DOHH2 (cell line): ENCODE results near the gene PES1.

Experiments used
- H3F3A ChIP-seq: fragments of 200-600 bp; sonication (generic), shearing (Covaris generic); 2 replicates; pipeline ENCODE4 v1.6.0; 2016; ENCODE audit warnings: antibody characterized with exemption, mild to moderate bottlenecking; ENCODE audit not compliant: control insufficient read depth, insufficient read depth
- H3K27ac ChIP-seq: fragments of 200-600 bp; sonication (generic); 2 replicates; pipeline ENCODE4 v1.5.1; 2014; ENCODE audit warnings: low read depth, mild to moderate bottlenecking, low read length, moderate library complexity
- H3K27me3 ChIP-seq: fragments of 200-600 bp; sonication (generic); 2 replicates; pipeline ENCODE4 v1.6.1; 2014; ENCODE audit warnings: mild to moderate bottlenecking, low read length, mixed read lengths; ENCODE audit not compliant: control insufficient read depth
- H3K36me3 ChIP-seq: fragments of 200-600 bp; sonication (generic); 2 replicates; pipeline ENCODE4 v1.6.1; 2014; ENCODE audit warnings: mild to moderate bottlenecking, low read length, moderate library complexity, mixed read lengths; ENCODE audit not compliant: control insufficient read depth
- H3K4me1 ChIP-seq: fragments of 200-600 bp; sonication (generic); 2 replicates; pipeline ENCODE4 v1.6.1; 2014; ENCODE audit warnings: mild to moderate bottlenecking, low read length, mixed read lengths; ENCODE audit not compliant: control insufficient read depth
- H3K4me2 ChIP-seq: fragments of 200-600 bp; sonication (generic); 2 replicates; pipeline ENCODE4 v1.6.0; 2014; ENCODE audit warnings: mild to moderate bottlenecking, low read length, moderate library complexity
- H3K4me3 ChIP-seq: fragments of 200-600 bp; sonication (generic); 2 replicates; pipeline ENCODE4 v1.5.1; 2014; ENCODE audit warnings: mild to moderate bottlenecking, low read length, mixed read lengths
- H3K79me2 ChIP-seq: fragments of 200-600 bp; sonication (generic); 2 replicates; pipeline ENCODE4 v1.6.1; 2014; ENCODE audit warnings: mild to moderate bottlenecking, low read length, mixed read lengths; ENCODE audit not compliant: control insufficient read depth
- H3K9me2 ChIP-seq: fragments of 200-600 bp; sonication (generic); replicated peaks from 2 replicates; pipeline ENCODE4 v1.6.1; 2014; ENCODE audit warnings: mild to moderate bottlenecking, low read length, mixed read lengths; ENCODE audit not compliant: control insufficient read depth
- H3K9me3 ChIP-seq: fragments of 200-600 bp; sonication (generic); 2 replicates; pipeline ENCODE4 v1.6.1; 2014; ENCODE audit warnings: antibody characterized with exemption, low read length, mixed read lengths; ENCODE audit not compliant: control insufficient read depth, insufficient read depth
- H4K20me1 ChIP-seq: fragments of 200-600 bp; sonication (generic); 2 replicates; pipeline ENCODE4 v1.6.0; 2014; ENCODE audit warnings: low read depth, mild to moderate bottlenecking, antibody characterized with exemption, low read length, moderate library complexity; ENCODE audit not compliant: control insufficient read depth, insufficient read depth
- CTCF ChIP-seq: fragments of 200-600 bp; sonication (generic); IDR thresholded peaks from one replicate; pipeline ENCODE4 v1.5.1; 2014; ENCODE audit warnings: antibody characterized with exemption, mild to moderate bottlenecking, low read depth, low read length; ENCODE audit not compliant: poor library complexity, severe bottlenecking
- EZH2phosphoT487 ChIP-seq: fragments of 200-600 bp; sonication (generic); IDR thresholded peaks from 2 replicates; pipeline ENCODE4 v1.6.1; 2017; ENCODE audit warnings: borderline replicate concordance, mild to moderate bottlenecking, antibody characterized with exemption, low read length, moderate library complexity, mixed read lengths

PES1 gene

GRCh38 chr22:30559889-30560288 lies 31.8 kb downstream of the PES1 start:
- no peaks in the 10 kb centered on the region for H3K36me3 ChIP-seq
- H3K27me3 ChIP-seq: no peaks in the 10 kb centered on the region
- no peaks in the 10 kb centered on the region for H3K9me3 ChIP-seq
- no peak overlapping the region for H3K4me3 ChIP-seq
- H3K4me2 ChIP-seq: no peak overlapping the region
- no peaks in the 10 kb centered on the region for H4K20me1 ChIP-seq
- no peaks in the 10 kb centered on the region for H3K79me2 ChIP-seq
- H3F3A ChIP-seq: no peaks in the 10 kb centered on the region
- H3K27ac ChIP-seq: no peak overlapping the region
- TF ChIP-seq EZH2phosphoT487 (no peak), CTCF (no peak)
- H3K4me1 ChIP-seq: no peaks in the 10 kb centered on the region
- no peaks in the 10 kb centered on the region for H3K9me2 ChIP-seq

- H4K20me1 ChIP-seq: no peaks in the 10 kb centered on the region
- H3K27me3 ChIP-seq: no peaks in the 10 kb centered on the region
- H3K27ac ChIP-seq: no peak overlapping the region
- no peak for TF ChIP-seq EZH2phosphoT487
- TF ChIP-seq CTCF: no peak
- H3K4me1 ChIP-seq: no peaks in the 10 kb centered on the region
- H3K4me2 ChIP-seq: no peak overlapping the region
- no peak overlapping the region for H3K4me3 ChIP-seq
- H3K36me3 ChIP-seq: no peaks in the 10 kb centered on the region
- H3K9me3 ChIP-seq: no peaks in the 10 kb centered on the region
- no peaks in the 10 kb centered on the region for H3F3A ChIP-seq
- H3K9me2 ChIP-seq: no peaks in the 10 kb centered on the region
- no peaks in the 10 kb centered on the region for H3K79me2 ChIP-seq
These were observed 34.5 kb downstream of the PES1 start for GRCh38 chr22:30557243-30557642.

GRCh38 chr22:30556388-30556787 lies 35.3 kb downstream of the PES1 start:
- no peaks in the 10 kb centered on the region for H3K4me1 ChIP-seq
- H3F3A ChIP-seq: no peaks in the 10 kb centered on the region
- H4K20me1 ChIP-seq: no peaks in the 10 kb centered on the region
- no peaks in the 10 kb centered on the region for H3K36me3 ChIP-seq
- no peaks in the 10 kb centered on the region for H3K9me2 ChIP-seq
- no peak for TF ChIP-seq CTCF
- TF ChIP-seq EZH2phosphoT487: no peak
- H3K27ac ChIP-seq: no peak overlapping the region
- no peak overlapping the region for H3K4me3 ChIP-seq
- no peaks in the 10 kb centered on the region for H3K79me2 ChIP-seq
- no peaks in the 10 kb centered on the region for H3K27me3 ChIP-seq
- no peaks in the 10 kb centered on the region for H3K9me3 ChIP-seq
- H3K4me2 ChIP-seq: no peak overlapping the region
